SK-N-MC (cell line): Measurements from ENCODE around the gene GOLIM4.

Experiments
- DNase-seq: peaks from one replicate; pipeline ENCODE4 v3.0.0-alpha.2; 2011; ENCODE audit warnings: low read depth, low spot score
- H3K27ac ChIP-seq: fragments of 200-600 bp; sonication (generic); 2 replicates; pipeline ENCODE4 v1.5.1; 2016; ENCODE audit warnings: mixed run types
- H3K36me3 ChIP-seq: fragments of 200-600 bp; sonication (generic); 2 replicates; pipeline ENCODE4 v1.6.1; 2017; ENCODE audit warnings: antibody characterized with exemption, low read length, mixed read lengths; ENCODE audit not compliant: insufficient read depth
- H3K4me3 ChIP-seq: fragments of 200-600 bp; sonication (generic); 2 replicates; pipeline ENCODE4 v1.5.1; 2016
- H3K9ac ChIP-seq: fragments of 200-600 bp; sonication (generic); 2 replicates; pipeline ENCODE4 v1.8.0; 2017; ENCODE audit warnings: mixed run types, mixed read lengths; ENCODE audit not compliant: insufficient read length
- H3K9me3 ChIP-seq: fragments of 200-600 bp; sonication (generic); 2 replicates; pipeline ENCODE4 v1.6.1; 2017; ENCODE audit warnings: low read depth, mild to moderate bottlenecking, antibody characterized with exemption, low read length, moderate library complexity, mixed read lengths
- EZH2 ChIP-seq: fragments of 200-600 bp; sonication (generic); IDR thresholded peaks from one replicate; pipeline ENCODE4 v1.6.1; 2017; ENCODE audit warnings: antibody characterized with exemption
- FOXP2 ChIP-seq: optimal IDR thresholded peaks from 2 replicates; pipeline ENCODE3; 2011; ENCODE audit warnings: mild to moderate bottlenecking, moderate library complexity; ENCODE audit not compliant: insufficient read depth; ENCODE audit errors: extremely low read length, control extremely low read depth
- POLR2AphosphoS5 ChIP-seq: IDR thresholded peaks from 2 replicates; pipeline ENCODE4 v1.6.1; 2012; ENCODE audit warnings: mild to moderate bottlenecking, low read depth, low read length, borderline replicate concordance

GOLIM4 gene

DNA sequence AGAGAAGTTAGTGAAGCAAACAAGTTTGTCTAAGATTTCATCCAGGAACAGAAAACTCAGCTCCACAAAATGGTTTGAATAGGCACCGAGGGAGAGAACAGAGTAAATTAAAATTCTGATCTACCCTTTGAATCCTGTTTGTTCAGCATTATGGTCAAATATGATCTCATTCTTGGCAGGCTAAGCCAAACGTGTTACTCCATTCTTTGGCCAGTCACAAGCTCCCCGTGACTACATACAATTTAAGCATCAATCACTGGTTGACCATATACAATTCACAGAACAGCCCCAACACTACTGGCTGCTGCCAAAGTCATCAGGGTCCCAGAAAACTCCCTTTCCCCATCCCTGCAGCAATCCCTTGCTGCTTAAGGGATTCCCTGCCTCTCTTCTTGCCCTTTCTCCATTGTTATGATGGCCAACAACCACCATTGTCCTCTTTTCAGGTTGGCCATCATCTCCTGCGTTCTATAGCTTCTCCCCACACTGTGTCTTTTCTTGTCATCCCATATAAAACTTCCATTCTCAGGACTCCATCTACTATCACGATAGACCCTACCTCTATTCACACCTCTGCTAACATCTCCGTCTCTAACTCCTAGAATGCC, 46.3 kb downstream of the GOLIM4 start:
- H3K27ac ChIP-seq = no peak overlapping the region
- DNase-seq = no peak
- no peaks in the 10 kb centered on the region for H3K9me3 ChIP-seq
- no peak overlapping the region for H3K9ac ChIP-seq
- H3K4me3 ChIP-seq = no peak overlapping the region
- TF ChIP-seq EZH2 = no peak
- TF ChIP-seq POLR2AphosphoS5 = no peak
- TF ChIP-seq FOXP2 = no peak
- H3K36me3 ChIP-seq = no peaks in the 10 kb centered on the region

DNA sequence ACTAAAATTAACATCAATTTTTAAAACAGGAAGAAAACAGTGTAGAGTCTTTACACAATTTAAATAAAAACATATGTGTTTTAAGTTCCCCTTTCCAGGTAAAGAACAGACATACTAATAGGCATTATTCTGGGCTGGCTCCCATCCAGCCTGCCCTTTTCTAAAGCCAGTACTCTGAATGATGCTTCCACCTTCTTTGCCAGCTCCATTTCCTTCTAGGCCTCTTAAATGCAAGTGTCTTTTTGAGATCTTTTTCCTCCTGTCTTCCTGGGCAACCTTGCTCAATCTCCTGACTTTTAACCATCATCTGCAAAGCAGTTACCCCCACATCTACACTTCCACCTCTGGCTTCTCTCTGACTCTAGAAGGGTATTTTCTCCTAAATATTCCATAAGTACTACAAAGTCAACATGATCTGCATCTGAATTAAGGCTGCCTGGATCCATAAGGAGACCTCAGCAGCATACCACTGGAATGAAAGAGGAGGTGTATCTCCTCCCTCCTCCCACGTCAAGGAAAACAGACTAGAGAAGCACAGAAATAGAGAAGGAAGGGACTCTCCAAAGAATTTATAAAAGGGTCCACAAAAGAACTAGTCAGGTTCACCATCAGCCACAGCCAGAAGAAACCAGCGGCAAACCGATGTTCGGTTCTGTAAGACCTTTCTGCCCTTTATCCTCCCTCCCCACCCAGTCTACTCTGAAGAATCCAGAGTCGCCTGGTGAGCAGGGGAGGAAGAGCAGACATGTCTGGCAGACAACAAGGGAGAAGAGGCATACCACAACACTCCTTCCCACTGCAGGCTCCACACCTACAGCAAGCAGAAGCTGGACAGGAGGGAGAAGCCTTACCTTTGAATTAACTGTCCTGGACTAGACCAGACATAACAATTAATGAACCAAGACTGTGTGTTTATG, 47.1 kb downstream of the GOLIM4 start:
- H3K9me3 ChIP-seq = no peaks in the 10 kb centered on the region
- H3K36me3 ChIP-seq = no peaks in the 10 kb centered on the region
- DNase-seq = no peak
- TF ChIP-seq POLR2AphosphoS5 = no peak
- TF ChIP-seq EZH2 = no peak
- TF ChIP-seq FOXP2 = no peak
- no peak overlapping the region for H3K27ac ChIP-seq
- H3K9ac ChIP-seq = no peak overlapping the region
- H3K4me3 ChIP-seq = no peak overlapping the region

DNA sequence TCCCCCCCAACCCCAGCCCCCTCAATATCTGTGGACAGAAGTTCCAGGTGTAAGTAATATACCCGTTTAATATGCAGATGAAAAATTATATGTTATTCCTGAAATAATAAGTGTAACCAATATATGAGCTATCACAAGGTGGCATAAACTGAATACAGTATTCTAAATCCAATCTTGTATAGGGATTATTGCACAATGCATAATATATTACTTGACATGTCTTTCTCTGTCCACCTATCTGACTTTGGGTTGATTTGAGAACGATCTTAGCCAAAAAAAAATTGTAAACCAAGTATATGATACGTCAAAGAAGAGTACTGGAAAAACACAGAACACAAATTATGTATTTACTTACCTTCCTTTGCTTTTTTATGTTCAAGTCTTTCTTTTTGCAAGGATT, 47.8 kb downstream of the GOLIM4 start:
- Histone ChIP-seq H3K9me3 (no peaks in the 10 kb centered on the region), H3K4me3 (no peak overlapping the region), H3K36me3 (no peaks in the 10 kb centered on the region), H3K9ac (no peak overlapping the region), H3K27ac (no peak overlapping the region)
- no peak for DNase-seq
- TF ChIP-seq POLR2AphosphoS5 (no peak), EZH2 (no peak), FOXP2 (no peak)

DNA sequence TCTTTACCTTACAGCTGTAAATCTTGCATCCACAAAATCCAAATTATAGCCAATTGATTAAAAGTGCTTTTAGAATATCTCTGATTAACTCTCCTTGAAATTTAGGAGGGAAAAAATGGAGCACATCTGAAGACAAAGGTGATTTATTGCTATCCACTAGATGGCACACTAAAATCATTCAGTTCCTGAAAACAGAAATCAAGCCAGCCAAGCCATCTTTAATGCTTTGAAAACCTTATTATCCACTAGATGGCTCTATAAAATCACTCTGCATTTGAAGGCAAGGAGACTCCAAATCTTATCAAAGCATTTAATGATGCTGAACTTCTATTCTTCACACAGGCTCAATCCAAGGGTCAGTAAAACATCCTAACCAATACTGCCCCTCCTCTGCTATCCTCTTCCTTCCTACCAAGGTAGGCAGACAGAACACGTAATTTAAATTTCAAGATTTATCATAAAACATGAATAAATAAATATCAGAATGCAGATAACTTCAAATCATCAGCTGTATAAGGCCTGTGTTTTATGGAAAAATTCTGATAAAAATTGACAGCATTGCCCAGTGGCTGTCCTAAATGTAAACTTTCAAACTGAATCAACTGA, 48.4 kb downstream of the GOLIM4 start:
- TF ChIP-seq FOXP2 = no peak
- no peak for TF ChIP-seq POLR2AphosphoS5
- no peak for TF ChIP-seq EZH2
- no peaks in the 10 kb centered on the region for H3K9me3 ChIP-seq
- no peak overlapping the region for H3K4me3 ChIP-seq
- no peak overlapping the region for H3K27ac ChIP-seq
- peak; percentile 83 for DNase-seq
- H3K9ac ChIP-seq = peak overlapping the region; percentile 14
- no peaks in the 10 kb centered on the region for H3K36me3 ChIP-seq

DNA sequence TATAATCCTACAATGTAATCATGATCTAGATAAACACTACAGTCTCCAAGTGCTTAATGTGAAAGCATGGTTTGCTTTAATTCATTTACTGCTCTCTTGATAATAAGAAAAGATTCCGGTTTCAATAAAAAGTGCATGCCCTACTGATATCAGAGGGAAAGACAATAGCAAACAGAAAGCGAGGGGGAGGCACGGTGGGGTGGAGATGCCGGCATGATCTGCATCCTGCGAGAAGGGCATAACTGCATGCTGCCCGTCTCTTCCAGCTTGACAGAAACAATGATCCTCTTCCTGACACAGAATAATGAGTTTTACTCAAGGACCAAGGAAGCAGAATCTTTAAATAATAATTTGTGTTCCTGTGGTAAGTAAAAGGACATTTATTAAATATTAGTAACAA, 51.7 kb downstream of the GOLIM4 start:
- H3K9ac ChIP-seq = peak overlapping the region; percentile 38
- peak overlapping the region; percentile 24; the same call in 1 of the 2 replicates for H3K4me3 ChIP-seq
- TF ChIP-seq FOXP2 (no peak), EZH2 (no peak), POLR2AphosphoS5 (no peak)
- H3K27ac ChIP-seq = no peak overlapping the region
- no peaks in the 10 kb centered on the region for H3K36me3 ChIP-seq
- no peak for DNase-seq
- no peaks in the 10 kb centered on the region for H3K9me3 ChIP-seq

DNA sequence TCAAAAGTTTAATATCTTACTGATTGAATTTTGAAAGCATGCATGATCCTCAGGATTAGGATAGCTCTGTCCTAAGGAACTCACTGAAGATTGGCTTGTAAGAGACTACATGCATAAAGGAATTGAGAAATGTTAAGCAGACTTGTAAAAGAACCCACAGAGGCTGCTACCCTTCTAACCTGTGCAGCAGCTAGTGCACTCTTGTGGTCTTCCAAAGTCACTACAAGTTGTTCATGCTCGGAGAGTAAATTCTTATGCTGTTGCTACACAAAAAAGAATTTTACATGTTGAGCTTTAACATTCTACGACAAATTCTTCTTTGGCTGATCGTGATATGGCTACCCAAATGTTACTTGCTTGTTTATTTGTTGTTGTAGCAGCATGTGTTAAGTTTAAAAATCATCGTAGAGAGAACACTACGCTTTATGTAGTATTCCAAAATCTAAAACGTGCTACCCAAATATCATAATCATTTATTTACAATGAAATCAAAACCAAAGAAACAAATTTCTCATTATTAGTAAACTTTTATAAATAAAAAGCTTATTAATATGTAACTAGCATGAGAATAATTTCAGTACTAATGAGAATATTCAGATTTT, 55.0 kb downstream of the GOLIM4 start:
- Histone ChIP-seq H3K9me3 (no peaks in the 10 kb centered on the region), H3K9ac (peak overlapping the region; percentile 20), H3K36me3 (no peaks in the 10 kb centered on the region), H3K4me3 (no peak overlapping the region), H3K27ac (no peak overlapping the region)
- no peak for TF ChIP-seq POLR2AphosphoS5
- DNase-seq = peak; percentile 83

DNA sequence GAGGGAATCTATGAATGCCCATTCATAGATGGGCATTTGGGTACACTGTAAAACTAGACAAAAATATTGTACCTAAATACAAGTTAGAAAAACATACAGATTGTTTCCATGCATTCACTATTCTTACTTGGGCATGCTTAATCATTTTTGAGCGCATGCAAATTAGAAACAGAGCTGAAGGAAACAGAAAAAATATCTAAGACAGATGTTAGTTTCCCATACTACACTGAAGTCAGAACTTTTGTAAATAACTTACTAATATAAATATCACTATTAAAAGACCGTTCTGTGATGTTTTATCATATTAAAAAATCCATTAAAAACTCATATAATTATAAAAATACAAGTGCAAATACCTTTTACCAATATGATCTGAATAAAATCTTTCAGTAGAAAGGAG, 58.7 kb downstream of the GOLIM4 start:
- TF ChIP-seq FOXP2 (no peak), POLR2AphosphoS5 (no peak)
- no peak for DNase-seq
- Histone ChIP-seq H3K9ac (peak overlapping the region; percentile 27), H3K27ac (peak overlapping the region; percentile 78), H3K9me3 (no peaks in the 10 kb centered on the region), H3K36me3 (no peaks in the 10 kb centered on the region; the same call in 1 of the 2 replicates), H3K4me3 (peak overlapping the region; percentile 53)

DNA sequence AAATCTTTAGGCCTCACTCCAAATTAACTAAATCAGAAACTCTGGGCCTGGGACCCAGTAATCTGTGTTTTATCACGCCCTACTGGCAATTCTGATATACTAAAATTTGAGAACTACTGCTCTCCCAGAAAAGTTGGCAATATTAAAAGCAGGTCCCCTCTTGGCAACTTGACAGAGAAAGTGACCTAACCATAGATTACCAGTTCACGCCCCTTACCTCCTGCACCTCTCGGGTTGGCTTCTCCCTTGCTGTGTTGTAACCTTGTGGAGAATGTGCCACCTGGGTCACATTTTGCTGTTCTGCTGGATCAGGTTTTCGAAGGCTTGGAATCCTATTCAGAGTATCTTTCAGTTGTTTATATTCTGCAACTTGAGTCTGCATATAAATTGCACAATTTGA, 59.1 kb downstream of the GOLIM4 start:
- peak overlapping the region; percentile 78 for H3K27ac ChIP-seq
- H3K9ac ChIP-seq = peak overlapping the region; percentile 27
- no peaks in the 10 kb centered on the region for H3K9me3 ChIP-seq
- TF ChIP-seq POLR2AphosphoS5 (no peak), EZH2 (no peak), FOXP2 (no peak)
- H3K36me3 ChIP-seq = no peaks in the 10 kb centered on the region; the same call in 1 of the 2 replicates
- DNase-seq = no peak
- peak overlapping the region; percentile 53 for H3K4me3 ChIP-seq
